HG02571 (cell line): ENCODE results near the gene F5.

ENCODE experiments used
- ATAC-seq: cut with Tn5 transposase; IDR thresholded peaks from one replicate; pipeline ENCODE4 v1.9.1; 2021; ENCODE audit warnings: mild to moderate bottlenecking, moderate library complexity; ENCODE audit not compliant: unreplicated experiment

Gene F5

DNA sequence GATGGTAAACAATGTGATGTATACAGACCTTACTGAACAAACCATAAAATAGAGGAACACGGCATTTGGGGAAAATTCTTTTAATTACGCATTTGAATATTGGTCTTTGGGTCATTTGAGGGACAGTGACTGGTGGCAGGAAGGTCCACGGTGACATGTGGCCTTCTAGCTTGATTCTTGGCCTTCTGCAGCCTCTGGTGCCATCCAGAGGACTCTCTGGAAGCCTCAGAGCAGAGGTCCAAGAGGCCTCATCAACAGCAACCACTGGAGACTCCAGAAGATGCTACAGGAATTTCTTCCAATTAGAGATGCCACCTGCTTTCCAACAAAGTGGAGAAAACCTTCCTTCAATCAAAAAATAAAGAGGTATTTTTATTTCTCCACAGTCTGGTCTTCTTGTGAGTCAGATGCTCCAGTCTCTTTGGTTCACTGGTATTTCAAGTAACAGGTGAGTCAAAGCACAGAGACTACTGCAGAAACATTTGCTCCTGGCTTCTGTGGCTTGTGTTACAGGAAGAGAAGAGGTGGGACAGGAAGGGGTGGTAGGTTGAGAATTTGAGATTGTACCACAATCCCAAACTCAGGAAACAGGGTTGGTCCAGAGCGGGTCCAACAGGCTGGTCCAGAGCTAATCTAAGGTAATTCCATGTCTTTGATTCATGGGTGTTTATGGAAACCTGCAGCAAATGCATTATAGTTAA, 2.7 kb upstream of the F5 start:
- ATAC-seq, result no peak

DNA sequence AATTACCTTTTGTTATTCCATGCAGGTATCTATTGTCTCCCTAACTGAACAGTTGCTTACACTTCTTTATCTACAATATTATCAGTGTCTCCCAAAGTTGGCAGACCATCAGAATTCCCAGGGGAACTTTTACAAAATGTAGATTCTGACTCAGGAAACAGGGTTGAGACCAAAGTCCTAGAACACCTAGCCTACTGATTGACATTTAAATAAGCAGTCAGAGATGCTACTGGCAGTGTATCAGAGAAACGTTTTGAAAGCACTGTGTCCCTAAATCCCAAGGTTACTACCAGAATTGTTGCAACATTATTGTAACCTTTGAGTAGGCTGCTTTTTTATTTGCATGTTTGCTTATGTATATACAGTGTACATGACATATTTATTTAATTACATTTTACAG, 1.8 kb upstream of the F5 start:
- no peak for ATAC-seq

DNA sequence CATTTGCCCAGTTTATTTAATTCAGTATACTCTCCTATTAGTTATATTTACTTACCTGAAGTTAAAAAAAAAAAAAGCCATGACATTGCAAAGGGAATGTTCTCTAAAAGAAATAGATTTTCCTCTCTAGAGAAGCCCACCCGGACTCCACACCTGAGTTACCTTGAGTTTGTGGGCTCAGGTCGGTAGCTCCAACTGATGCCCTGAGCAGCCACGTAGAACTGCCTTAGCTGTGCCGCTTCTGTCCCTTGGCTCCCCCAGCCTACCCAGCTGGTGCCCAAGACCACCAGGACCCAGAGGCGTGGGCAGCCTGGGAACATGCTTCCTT, 250 bp downstream of the F5 start:
- no peak for ATAC-seq

GRCh38 chr1:169585181-169585580, 1.1 kb downstream of the F5 start:
- ATAC-seq, result no peak

DNA sequence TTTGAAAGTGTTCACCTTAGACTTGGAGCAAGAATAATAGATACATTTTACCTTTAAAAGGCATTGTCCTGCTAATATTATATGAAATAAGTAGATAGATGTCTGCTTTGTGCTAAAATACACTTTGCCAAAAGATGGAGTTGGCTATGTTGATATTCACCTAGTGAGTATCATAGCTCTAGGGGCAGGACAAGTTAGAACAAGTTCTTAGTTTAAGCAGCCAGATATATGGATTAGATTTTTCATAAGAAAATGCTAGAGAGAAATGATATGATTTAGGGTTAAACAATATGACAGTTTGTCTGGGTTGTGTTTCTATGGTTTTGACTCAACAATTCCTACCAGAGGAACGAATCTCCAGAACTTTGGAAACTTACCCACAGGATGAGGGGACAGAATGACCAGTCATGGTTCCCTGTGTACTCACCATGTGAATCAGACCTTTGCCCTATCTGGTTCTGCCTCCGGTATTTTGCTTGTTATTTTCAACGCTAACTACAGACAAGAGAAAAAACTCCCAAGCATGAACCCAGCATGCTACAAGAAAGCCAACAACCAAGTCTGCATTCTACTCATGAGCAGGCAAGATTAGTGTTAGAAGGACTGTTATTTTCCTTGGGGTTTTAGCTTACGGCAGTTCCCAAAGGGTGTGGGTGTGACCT, 1.7 kb downstream of the F5 start:
- no peak for ATAC-seq

- no peak for ATAC-seq
These were observed 8.1 kb downstream of the F5 start for GRCh38 chr1:169577981-169578738.

- no peak for ATAC-seq
These were observed 9.3 kb downstream of the F5 start for GRCh38 chr1:169576935-169577331.

DNA sequence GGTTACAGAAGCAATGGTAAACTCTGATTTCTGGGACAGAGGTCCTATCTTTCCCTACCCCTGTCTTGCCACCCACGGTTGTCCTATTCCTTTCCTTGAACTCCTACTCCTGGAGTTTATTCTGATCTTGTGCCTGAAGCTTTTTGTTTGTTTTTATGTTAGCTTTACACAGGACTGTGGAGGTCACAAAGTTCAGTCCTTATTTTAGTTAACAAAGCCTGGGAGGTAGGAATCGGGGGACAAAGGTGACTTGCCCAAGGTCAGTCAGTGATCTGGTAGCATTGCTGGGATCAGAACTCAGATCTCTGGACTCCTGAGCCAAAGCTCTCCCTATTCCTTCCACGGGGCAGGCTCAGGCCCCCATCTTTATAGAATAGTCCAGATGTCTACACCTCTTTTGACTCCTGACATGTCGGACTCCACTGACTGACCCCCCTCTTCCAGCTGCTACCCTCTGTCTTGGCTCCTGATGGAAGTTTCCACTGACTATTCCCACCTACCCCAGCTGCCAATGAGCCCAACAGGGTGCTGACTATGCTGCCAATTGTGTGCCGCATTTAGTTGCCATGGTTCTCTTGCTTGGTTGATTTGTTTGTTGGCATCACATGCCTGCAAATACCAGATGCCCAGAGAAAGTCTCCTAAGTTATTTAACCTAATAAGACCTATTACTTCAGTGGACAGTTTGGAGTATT, 9.9 kb downstream of the F5 start:
- ATAC-seq, result no peak

GRCh38 chr1:169574336-169574735, 11.9 kb downstream of the F5 start:
- ATAC-seq, result no peak

DNA sequence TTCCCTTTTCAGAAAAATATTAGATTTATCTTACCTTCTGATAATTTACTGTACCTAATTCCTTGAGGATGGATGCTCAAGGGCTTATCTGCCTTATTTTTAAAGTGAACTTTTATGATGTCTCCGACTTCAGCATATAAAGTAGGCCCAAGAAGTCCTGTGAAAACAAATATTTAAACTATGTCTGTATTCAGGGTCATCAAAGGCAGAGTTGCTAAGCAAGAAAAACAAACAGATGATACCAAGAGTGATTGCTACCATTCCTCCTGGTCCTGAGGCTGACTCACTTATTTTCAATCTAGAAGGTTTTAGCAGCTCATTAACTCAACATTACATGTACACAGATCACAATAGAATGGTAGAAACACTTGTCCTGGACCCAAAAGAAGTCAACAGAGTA, 14.1 kb downstream of the F5 start:
- no peak for ATAC-seq

DNA sequence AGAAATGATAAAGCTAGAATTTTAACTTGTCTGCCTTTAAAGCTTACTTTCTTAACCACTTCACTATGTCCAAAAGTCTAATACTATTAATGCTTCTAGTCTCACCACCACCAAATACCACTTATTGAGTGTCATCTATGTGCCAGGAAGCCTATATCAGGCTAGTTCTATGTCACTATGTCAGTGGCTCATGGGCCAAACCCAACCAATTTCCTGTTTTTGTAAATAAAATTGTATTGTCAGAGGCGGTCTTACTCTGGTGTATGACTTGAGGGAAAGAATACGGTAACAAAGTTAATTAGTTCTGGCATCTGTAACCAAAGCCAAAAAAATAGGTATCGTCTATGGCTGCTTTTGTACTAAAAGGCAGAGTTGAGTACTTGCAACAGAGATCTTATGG, 14.8 kb downstream of the F5 start:
- ATAC-seq, result no peak

DNA sequence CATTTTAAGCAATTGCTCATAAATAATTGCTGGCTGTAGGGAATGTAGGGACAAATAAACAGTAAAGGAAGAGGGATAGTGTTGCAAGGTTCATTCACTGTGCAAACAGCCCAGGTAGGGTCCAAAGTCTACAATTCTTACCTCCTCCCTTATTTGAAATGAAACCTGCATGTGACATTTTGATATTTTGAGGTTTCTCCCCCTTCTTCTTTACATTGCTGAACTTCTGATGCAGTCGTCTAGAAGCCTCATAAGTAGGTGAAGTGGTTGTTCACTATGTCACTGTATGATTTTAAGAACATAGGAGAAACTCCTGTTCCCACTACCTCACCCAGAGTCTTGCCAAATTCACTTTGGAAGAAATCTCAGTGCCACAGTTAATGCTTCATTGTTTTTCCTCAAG, 16.1 kb downstream of the F5 start:
- ATAC-seq, result no peak

- no peak for ATAC-seq
These were observed 17.8 kb downstream of the F5 start for GRCh38 chr1:169568497-169568896.

GRCh38 chr1:169565335-169566271, 20.7 kb downstream of the F5 start:
- no peak for ATAC-seq

DNA sequence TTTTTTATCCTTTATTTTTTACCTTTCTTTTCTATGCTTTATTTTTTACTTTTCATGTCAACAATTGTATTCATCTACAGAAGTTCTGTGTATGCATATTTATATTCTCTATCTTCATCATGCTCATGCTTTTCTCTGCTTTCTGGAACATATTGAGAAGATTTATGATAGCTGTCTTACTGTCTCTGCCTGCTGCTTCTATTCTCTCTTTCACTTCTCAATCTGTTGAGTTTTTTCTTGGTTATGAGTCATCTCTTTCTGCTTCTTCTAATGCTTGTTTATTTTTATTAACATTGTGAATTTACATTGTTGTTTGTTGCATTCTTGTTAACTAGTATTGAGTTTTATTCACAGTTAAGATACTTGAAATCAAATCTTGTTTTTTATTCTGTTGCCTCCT, 22.6 kb downstream of the F5 start:
- no peak for ATAC-seq

DNA sequence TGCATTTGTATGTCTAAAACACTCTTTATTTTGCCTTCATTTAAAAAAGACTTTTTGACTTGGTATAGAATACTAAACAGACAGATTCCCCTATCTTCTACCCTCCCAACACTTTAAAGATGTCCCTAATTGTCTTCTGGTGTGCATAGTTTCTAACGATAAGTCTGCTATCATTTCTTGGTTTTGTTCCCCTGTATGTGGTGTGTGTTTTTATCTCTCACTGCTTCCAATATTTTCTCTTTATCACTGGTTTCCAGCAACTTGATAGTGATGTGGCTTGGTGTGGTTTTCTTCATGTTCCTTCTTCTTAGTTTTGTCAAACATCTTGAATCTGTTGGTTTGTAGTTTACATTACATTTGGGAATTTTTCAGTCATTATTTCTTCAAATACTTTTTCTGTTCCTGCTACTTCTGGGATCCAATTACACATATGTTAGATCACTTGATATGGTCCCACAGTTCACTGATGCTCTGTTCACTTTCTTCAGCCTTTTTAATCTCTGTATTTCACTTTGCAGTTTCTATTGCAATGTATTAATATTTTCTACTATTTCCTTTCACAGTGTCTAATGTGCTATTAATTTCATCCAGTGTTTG, 23.2 kb downstream of the F5 start:
- no peak for ATAC-seq

DNA sequence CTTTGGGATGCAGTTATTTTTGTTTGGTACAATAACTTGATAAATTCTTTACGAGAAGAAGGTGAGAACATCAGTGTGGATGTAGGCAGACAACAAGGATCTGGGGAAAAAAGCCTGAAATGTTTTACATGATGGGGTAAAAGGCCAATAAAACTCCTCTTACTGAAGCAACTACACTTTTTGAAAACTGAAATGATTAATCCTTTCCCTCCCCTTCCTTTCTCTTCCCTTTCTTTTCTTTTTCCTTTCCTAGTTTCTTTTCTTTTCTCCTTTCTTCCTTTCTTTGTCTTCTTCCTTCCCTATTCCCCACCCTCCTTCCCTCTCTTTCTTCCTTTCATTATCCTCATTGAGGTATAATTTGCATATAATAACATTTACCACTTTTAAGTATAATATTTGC, 24.6 kb downstream of the F5 start:
- no peak for ATAC-seq

GRCh38 chr1:169557131-169557530, 29.1 kb downstream of the F5 start:
- no peak for ATAC-seq

GRCh38 chr1:169550294-169550693, 36.0 kb downstream of the F5 start:
- no peak for ATAC-seq

DNA sequence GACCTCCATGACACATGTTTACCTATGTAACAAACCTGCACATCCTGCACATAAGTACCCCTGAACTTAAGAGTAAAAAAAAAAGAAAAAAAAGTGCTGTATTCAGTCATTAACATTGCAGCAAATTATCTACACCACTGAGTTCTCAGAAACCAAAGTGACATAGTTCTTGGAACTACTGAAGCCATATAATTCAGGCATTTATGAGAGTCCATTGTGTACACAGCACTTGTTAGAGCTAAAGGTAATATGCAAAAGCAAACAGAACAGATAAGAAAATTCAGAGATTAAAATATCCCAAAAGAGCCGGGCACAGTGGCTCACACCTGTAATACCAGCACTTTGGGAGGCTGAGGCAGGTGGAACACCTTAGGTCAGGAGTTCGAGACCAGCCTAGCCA, 38.0 kb downstream of the F5 start:
- no peak for ATAC-seq
